Measurements from ENCODE around the gene DSCAML1. TPM values are rescaled to one million over a fixed set of nuclear protein-coding genes. Genes with fewer than 3 reads are reported as not detected.

Gene DSCAML1
- total and polyA plus RNA-seq, 9 of the 15 experiments (the other 6 are each of a cell fraction or from before 2014, with no cell fraction given), result not detected

- H3K36me3 ChIP-seq (ENCODE audit: control insufficient read depth, insufficient read depth, low read length), result no peaks in the 10 kb centered on the region
- no peak for DNase-seq (ENCODE audit: extremely low read depth in 1 of 4, low spot score in 3 of 4)
- no peak overlapping the region for H3K4me3 ChIP-seq
- H2AFZ ChIP-seq (ENCODE audit: low read depth, low read length), result no peak overlapping the region
- no peaks in the 10 kb centered on the region for H3K9me3 ChIP-seq (replicated peaks; ENCODE audit: control insufficient read depth, insufficient read depth, low read depth, low read length)
- H4K20me1 ChIP-seq (replicated peaks; ENCODE audit: control insufficient read depth, insufficient read depth, low read length), result 0 out of 2 replicates have a peak, but pooled peaks cover 5% of the 10 kb centered on the region
- FAIRE-seq, result no peak
- peaks cover 28 to 71% of the 10 kb centered on the region in 2 experiments; a peak in 4 of 5 replicates for H3K27me3 ChIP-seq (ENCODE audit: control insufficient read depth in 2 of 2, insufficient read depth in 2 of 2, low read length in 2 of 2)
- CTCF ChIA-PET (ENCODE audit: low intra/inter-chr PET ratio), result no interaction called here
- H3K27ac ChIP-seq (ENCODE audit: extremely low read depth, low read depth, low read length), result no peak overlapping the region
- TF ChIP-seq ZBTB43 (CRISPR knock-in tag; IDR thresholded peaks at IDR 0.05), result no peak
- no peak for TF ChIP-seq ATF1 (CRISPR knock-in tag; IDR thresholded peaks at IDR 0.05)
- no peak for TF ChIP-seq ATF1 (tag; IDR thresholded peaks at IDR 0.05)
- TF ChIP-seq CHD2 (IDR thresholded peaks at IDR 0.05; ENCODE audit: low read depth, low read length), result no peak
- no peak for TF ChIP-seq YY1 (IDR thresholded peaks at IDR 0.05; ENCODE audit: borderline replicate concordance in 1 of 3, control insufficient read depth in 1 of 3, extremely low read depth in 1 of 3, insufficient read depth in 3 of 3, insufficient read length in 1 of 3, insufficient replicate concordance in 2 of 3, low read depth in 1 of 3, low read length in 2 of 3)
- TF ChIP-seq SUPT5H (IDR thresholded peaks at IDR 0.05), result no peak
- TF ChIP-seq ARID3A (IDR thresholded peaks at IDR 0.05; ENCODE audit: borderline replicate concordance, low read depth, low read length), result no peak
- no peak for TF ChIP-seq ZNF324 (CRISPR knock-in tag; IDR thresholded peaks at IDR 0.05)
- no peak for TF ChIP-seq NEUROD1 (IDR thresholded peaks at IDR 0.05; ENCODE audit: borderline replicate concordance, low read depth, low read length, partially characterized antibody)
- TF ChIP-seq KHSRP (IDR thresholded peaks at IDR 0.05), result no peak
- no peak for TF ChIP-seq ATF3 (IDR thresholded peaks at IDR 0.05)
- no peak for TF ChIP-seq ATF3 (CRISPR knock-in tag; conservative IDR thresholded peaks at IDR 0.05)
- TF ChIP-seq PCBP1 (IDR thresholded peaks at IDR 0.05; ENCODE audit: low read depth, low read length, poor library complexity, severe bottlenecking), result no peak
- no peak for TF ChIP-seq FOXJ3 (CRISPR knock-in tag; IDR thresholded peaks at IDR 0.05)
- in situ Hi-C loops (cut with MboI) (no loop called here), intact Hi-C loops (cut with micrococcal nuclease) (no loop called here)
- no peaks in the 10 kb centered on the region for H3K9me1 ChIP-seq (ENCODE audit: control insufficient read depth, insufficient read depth, low read length)
- no peaks in the 10 kb centered on the region for H3K79me2 ChIP-seq (ENCODE audit: control insufficient read depth, insufficient read depth, low read length)
- peaks cover 0 to 19% of the 10 kb centered on the region in 2 experiments; a peak in 1 of 5 replicates for H3K4me1 ChIP-seq (replicated peaks in 1 of 2; ENCODE audit: control insufficient read depth in 2 of 2, insufficient read depth in 2 of 2, low read length in 2 of 2)
- 51% methylated on average over 20 of the region's 35 CpGs for WGBS (ENCODE audit: insufficient coverage, low coverage, missing lambda C conversion rate)
- ATAC-seq, result no peak
- H3K9ac ChIP-seq (ENCODE audit: insufficient read depth in 1 of 2, low read depth in 2 of 2, low read length in 2 of 2), result no peak overlapping the region
- no TSS peak for BruUV-seq (replicated peaks)
- no peak overlapping the region for H3K4me2 ChIP-seq (ENCODE audit: insufficient read depth, low read length)
- POLR2A ChIA-PET, result no interaction called here
These were observed 552 bp downstream of the DSCAML1 start for GRCh38 chr11:117796456-117796871.

Data from K562 (cell line).